HFF-Myc (cell line): ENCODE results near the gene ZNF346.
A peak's percentile ranks its signal among the peaks of the same experiment; 100 is the strongest.

ENCODE experiments used
- DNase-seq: peaks from one replicate; pipeline ENCODE4 v3.0.0-alpha.2; 2011; ENCODE audit warnings: low read depth; ENCODE audit errors: extremely low read depth
- H3K4me3 ChIP-seq: replicated peaks from 2 replicates; pipeline ENCODE4 v1.5.1; 2011; ENCODE audit warnings: low read depth, mild to moderate bottlenecking, control low read depth, low read length
- CTCF ChIP-seq: IDR thresholded peaks from 2 replicates; pipeline ENCODE4 v1.5.1; 2012; ENCODE audit warnings: mild to moderate bottlenecking, low read depth, low read length, control low read depth; ENCODE audit errors: missing control alignments

ZNF346 gene

DNA sequence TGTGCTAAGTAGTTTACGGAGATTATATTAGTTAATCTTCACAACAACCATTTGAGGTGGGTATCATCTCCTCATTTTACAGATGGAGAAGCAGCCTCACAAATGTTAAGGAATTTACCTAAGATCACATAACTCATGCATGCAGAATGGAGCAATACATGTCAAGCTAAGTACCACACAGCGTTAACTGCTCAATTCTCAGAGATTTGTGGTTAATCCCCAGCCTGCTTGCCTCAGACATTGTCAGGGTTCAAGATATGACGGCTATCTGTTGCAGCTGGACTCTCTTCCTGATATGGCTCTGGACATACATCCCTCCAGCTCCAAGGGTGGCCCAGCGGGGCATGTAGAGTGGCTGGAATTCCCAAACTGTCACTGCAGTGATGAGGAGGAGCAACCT is 7.3 kb upstream of the ZNF346 start:
- no peak overlapping the region for H3K4me3 ChIP-seq
- TF ChIP-seq CTCF, result no peak
- DNase-seq, result no peak

DNA sequence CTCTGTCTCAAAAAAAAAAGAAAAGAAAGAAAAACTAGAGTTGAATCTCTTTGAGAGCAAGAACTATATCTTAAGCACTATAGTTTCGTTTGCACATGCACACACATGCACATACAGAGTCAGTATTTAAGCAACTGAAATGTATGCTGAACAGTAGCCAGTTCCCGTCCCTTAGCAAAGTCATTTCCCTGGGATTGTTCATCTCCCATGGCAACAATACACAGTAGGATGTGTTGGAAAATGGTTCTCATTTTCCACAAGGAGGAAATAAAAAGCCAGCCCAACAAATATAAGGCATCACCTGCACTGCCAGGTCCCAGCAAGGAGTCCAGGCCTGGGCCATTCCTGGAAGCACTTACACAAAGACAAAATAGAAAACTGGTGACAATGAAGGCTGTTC is 4.2 kb upstream of the ZNF346 start:
- TF ChIP-seq CTCF, result no peak
- no peak for DNase-seq
- H3K4me3 ChIP-seq, result no peak overlapping the region

DNA sequence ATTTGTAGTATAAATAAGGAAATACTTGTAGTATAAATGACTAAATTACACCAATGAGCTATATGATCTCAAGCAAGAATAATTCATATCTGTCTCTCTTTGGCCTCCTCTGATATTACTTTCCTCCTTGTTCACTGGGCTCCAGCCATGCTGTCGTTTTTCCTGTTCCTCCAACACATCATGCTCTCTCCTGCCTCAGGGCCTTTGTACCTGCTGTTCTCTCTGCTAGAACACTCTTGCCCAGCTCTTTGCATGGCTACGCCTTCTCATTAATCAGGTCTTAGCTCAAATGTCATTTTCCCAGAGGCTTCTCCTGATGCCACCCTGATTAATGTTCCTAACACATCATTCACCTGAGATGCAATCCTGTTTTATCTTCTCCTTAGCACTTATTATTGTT is 2.5 kb upstream of the ZNF346 start:
- DNase-seq, result no peak
- TF ChIP-seq CTCF, result no peak

DNA sequence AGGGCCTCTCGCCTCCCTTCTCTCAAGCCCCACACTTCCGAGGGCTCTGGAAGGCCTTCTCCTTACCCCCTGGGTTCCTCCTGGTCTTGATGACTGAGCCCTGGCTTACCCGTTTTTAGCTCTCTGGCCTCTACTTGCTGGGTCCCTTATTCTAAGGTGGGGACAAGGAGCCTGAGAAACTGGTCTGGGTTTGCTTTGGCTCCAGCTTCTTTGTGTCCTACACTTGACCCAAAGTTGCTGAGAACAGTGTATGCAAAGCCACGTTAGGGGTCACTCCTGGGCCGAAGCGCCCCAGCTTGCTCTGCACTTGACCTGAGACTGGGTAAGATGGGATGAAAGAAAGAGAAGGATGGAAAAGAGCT is 788 bp downstream of the ZNF346 start:
- no peak for TF ChIP-seq CTCF
- no peak for DNase-seq
- H3K4me3 ChIP-seq, result peak overlapping the region; percentile 94

More for the DNA sequence above, 2.5 kb upstream of the ZNF346 start:
- H3K4me3 ChIP-seq, result no peak overlapping the region

DNA sequence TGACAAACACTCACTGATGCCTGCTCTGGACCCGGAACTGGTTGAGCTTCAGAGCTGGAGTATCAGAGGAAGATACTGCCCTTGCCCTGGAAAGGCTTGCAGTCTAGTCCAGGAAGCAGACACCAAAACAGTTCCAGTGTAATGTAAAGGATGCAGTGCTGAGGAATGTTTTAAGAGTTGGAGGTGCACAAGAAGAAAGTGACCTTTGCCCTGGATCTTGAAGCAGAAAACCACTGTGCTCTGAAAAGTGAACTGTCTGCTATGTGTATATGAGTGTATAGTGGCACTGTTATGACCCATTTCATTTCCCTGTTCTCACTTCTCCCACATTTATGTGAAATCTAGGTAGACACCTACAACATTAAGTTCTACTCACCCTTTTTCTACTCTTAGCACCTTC is 2.1 kb downstream of the ZNF346 start:
- DNase-seq, result no peak
- TF ChIP-seq CTCF, result no peak
- H3K4me3 ChIP-seq, result no peak overlapping the region

- H3K4me3 ChIP-seq, result no peak overlapping the region
- TF ChIP-seq CTCF, result no peak
- no peak for DNase-seq
Measured at GRCh38 chr5:177025101-177025601, 2.7 kb downstream of the ZNF346 start.

- no peak for TF ChIP-seq CTCF
- no peak overlapping the region for H3K4me3 ChIP-seq
Measured at GRCh38 chr5:177027665-177028064, 5.2 kb downstream of the ZNF346 start.

More at GRCh38 chr5:177027665-177028064, 5.2 kb downstream of the ZNF346 start:
- DNase-seq, result no peak
